ENCODE results near the gene S100PBP. TPM values are rescaled to one million over a fixed set of nuclear protein-coding genes. Genes with fewer than 3 reads are reported as not detected.

S100PBP gene
- total RNA-seq, 3 donors from 2014 or later (not counting 1 experiment from before 2014, with no cell fraction given), result 84.5 to 114 (median 85.5) TPM

GRCh38 chr1:32863218-32863880 lies 45.9 kb downstream of the S100PBP start:
- Mint-ChIP-seq H3K27ac (peak overlapping the region in 1 of 2 donors; percentile 50), H3K36me3 (peaks cover 12% of the 10 kb centered on the region), H3K27me3 (ENCODE audit: low read depth in 2 of 2) (no peaks in the 10 kb centered on the region), H3K4me3 (no peak overlapping the region), H3K4me1 (peaks cover 0 to 6% of the 10 kb centered on the region in 2 donors), H3K9me3 (no peaks in the 10 kb centered on the region)
- ATAC-seq (no peak), DNase-seq (no peak)
- TF ChIP-seq, protein P1, sequence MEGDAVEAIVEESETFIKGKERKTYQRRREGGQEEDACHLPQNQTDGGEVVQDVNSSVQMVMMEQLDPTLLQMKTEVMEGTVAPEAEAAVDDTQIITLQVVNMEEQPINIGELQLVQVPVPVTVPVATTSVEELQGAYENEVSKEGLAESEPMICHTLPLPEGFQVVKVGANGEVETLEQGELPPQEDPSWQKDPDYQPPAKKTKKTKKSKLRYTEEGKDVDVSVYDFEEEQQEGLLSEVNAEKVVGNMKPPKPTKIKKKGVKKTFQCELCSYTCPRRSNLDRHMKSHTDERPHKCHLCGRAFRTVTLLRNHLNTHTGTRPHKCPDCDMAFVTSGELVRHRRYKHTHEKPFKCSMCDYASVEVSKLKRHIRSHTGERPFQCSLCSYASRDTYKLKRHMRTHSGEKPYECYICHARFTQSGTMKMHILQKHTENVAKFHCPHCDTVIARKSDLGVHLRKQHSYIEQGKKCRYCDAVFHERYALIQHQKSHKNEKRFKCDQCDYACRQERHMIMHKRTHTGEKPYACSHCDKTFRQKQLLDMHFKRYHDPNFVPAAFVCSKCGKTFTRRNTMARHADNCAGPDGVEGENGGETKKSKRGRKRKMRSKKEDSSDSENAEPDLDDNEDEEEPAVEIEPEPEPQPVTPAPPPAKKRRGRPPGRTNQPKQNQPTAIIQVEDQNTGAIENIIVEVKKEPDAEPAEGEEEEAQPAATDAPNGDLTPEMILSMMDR (IDR thresholded peaks at IDR 0.05), result no peak
- no peak overlapping the region for H3K27ac ChIP-seq (ENCODE audit: low read length)
- H3K27me3 ChIP-seq (ENCODE audit: control insufficient read depth, insufficient read depth, low read length), result no peaks in the 10 kb centered on the region
- intact Hi-C loops (cut with micrococcal nuclease), result no loop called here
- H3K9me3 ChIP-seq (ENCODE audit: control insufficient read depth, insufficient read depth, low read length), result no peaks in the 10 kb centered on the region
- WGBS (ENCODE audit: insufficient coverage), result 100% methylated on average over 4 of the region's 4 CpGs
- no peaks in the 10 kb centered on the region for H3K4me1 ChIP-seq (ENCODE audit: control insufficient read depth, insufficient read depth, low read length)
- H3K36me3 ChIP-seq (ENCODE audit: control insufficient read depth, insufficient read depth, low read length), result peaks cover 28% of the 10 kb centered on the region
- H3K4me3 ChIP-seq (ENCODE audit: low read length), result no peak overlapping the region

- H3K27me3 Mint-ChIP-seq (ENCODE audit: low read depth in 2 of 2), result peaks cover 0 to 1% of the 10 kb centered on the region in 2 donors
- H3K36me3 ChIP-seq (ENCODE audit: control insufficient read depth, insufficient read depth, low read length), result peaks cover 24% of the 10 kb centered on the region
- TF ChIP-seq, protein P1 (IDR thresholded peaks at IDR 0.05), result no peak
- ATAC-seq (no peak), DNase-seq (no peak)
- peak overlapping the region in 1 of 2 donors; percentile 50 for H3K27ac Mint-ChIP-seq
- no peak overlapping the region for H3K27ac ChIP-seq (ENCODE audit: low read length)
- no peaks in the 10 kb centered on the region for H3K27me3 ChIP-seq (ENCODE audit: control insufficient read depth, insufficient read depth, low read length)
- H3K9me3 ChIP-seq (ENCODE audit: control insufficient read depth, insufficient read depth, low read length), result no peaks in the 10 kb centered on the region
- H3K4me3 Mint-ChIP-seq, result no peak overlapping the region
- H3K4me1 Mint-ChIP-seq, result peaks cover 0 to 6% of the 10 kb centered on the region in 2 donors
- H3K4me1 ChIP-seq (ENCODE audit: control insufficient read depth, insufficient read depth, low read length), result no peaks in the 10 kb centered on the region
- intact Hi-C loops (cut with micrococcal nuclease), result no loop called here
- no peaks in the 10 kb centered on the region for H3K9me3 Mint-ChIP-seq
- H3K36me3 Mint-ChIP-seq, result peaks cover 12% of the 10 kb centered on the region
- no peak overlapping the region for H3K4me3 ChIP-seq (ENCODE audit: low read length)
- 100% methylated on average over 1 of the region's 1 CpG for WGBS (ENCODE audit: insufficient coverage)
Measured at GRCh38 chr1:32863881-32864245, 46.4 kb downstream of the S100PBP start.

GRCh38 chr1:32864375-32865019 lies 47.0 kb downstream of the S100PBP start:
- ATAC-seq, result no peak

More at GRCh38 chr1:32864375-32865019, 47.0 kb downstream of the S100PBP start:
- Histone ChIP-seq H3K4me3 (ENCODE audit: low read length) (no peak overlapping the region), H3K36me3 (ENCODE audit: control insufficient read depth, insufficient read depth, low read length) (peaks cover 20% of the 10 kb centered on the region), H3K27ac (ENCODE audit: low read length) (no peak overlapping the region), H3K9me3 (ENCODE audit: control insufficient read depth, insufficient read depth, low read length) (no peaks in the 10 kb centered on the region), H3K4me1 (ENCODE audit: control insufficient read depth, insufficient read depth, low read length) (no peaks in the 10 kb centered on the region), H3K27me3 (ENCODE audit: control insufficient read depth, insufficient read depth, low read length) (peaks cover under 1% of the 10 kb centered on the region)
- TF ChIP-seq, protein P1 (IDR thresholded peaks at IDR 0.05), result no peak
- Mint-ChIP-seq H3K36me3 (peaks cover 12% of the 10 kb centered on the region), H3K4me3 (no peak overlapping the region), H3K4me1 (peaks cover 5 to 6% of the 10 kb centered on the region in 2 donors), H3K27me3 (ENCODE audit: low read depth in 2 of 2) (peaks cover 6 to 7% of the 10 kb centered on the region in 2 donors), H3K9me3 (no peaks in the 10 kb centered on the region), H3K27ac (no peak overlapping the region)
- intact Hi-C loops (cut with micrococcal nuclease), result no loop called here
- DNase-seq, result no peak
- WGBS (ENCODE audit: insufficient coverage), result 96% methylated on average over 8 of the region's 8 CpGs
